Measurements from ENCODE around the gene PI4K2A.

DNA sequence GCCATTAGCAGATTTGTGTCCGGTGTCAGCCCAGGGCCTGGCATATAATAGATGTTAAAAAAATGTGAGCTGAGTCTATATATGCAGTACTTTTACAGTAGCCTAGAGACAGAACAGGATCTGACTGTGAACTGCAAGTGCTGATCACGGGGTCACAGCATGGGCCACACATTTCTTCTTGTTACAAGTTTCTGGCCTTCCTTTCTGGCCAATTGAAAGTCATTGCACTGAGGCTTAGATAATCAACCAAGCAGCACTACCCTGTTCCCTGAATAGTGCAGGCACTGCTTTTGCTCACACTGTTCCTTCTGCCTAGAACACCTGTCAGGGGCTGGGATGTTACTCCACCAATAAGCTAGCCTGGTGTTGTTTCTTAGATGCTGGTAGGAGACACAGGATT is 67.7 kb downstream of the PI4K2A start:
- no peak for TF ChIP-seq POLR2AphosphoS5 (IDR thresholded peaks at IDR 0.05)
- TF ChIP-seq, protein P1, sequence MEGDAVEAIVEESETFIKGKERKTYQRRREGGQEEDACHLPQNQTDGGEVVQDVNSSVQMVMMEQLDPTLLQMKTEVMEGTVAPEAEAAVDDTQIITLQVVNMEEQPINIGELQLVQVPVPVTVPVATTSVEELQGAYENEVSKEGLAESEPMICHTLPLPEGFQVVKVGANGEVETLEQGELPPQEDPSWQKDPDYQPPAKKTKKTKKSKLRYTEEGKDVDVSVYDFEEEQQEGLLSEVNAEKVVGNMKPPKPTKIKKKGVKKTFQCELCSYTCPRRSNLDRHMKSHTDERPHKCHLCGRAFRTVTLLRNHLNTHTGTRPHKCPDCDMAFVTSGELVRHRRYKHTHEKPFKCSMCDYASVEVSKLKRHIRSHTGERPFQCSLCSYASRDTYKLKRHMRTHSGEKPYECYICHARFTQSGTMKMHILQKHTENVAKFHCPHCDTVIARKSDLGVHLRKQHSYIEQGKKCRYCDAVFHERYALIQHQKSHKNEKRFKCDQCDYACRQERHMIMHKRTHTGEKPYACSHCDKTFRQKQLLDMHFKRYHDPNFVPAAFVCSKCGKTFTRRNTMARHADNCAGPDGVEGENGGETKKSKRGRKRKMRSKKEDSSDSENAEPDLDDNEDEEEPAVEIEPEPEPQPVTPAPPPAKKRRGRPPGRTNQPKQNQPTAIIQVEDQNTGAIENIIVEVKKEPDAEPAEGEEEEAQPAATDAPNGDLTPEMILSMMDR (IDR thresholded peaks at IDR 0.05), result no peak
- no peak for TF ChIP-seq POLR2A (IDR thresholded peaks at IDR 0.05)

Data from stomach (tissue), 4 donors.